Activated CD8-positive, alpha-beta memory T cell treated with anti-CD3 and anti-CD28 coated beads, Interleukin-2, amount 50 U/mL, for 4 hours (primary cell): ENCODE data around the gene FIG4.
"Not testable (repeated sequence)": the region's sequence is repeated elsewhere in the genome, so short reads cannot be mapped to it uniquely, and the experiment has no call there.

ENCODE experiments used
- DNase-seq: peaks from one replicate; pipeline ENCODE4 v3.0.0-alpha.2; 2020

Gene FIG4

GRCh38 chr6:109690737-109691621 lies at the start of gene FIG4, which contains the start of gene AK9:
FIG4 (plus strand) TSS chr6:109691296; CDS start chr6:109691436, 140 bp downstream.
AK9 (minus strand) TSS chr6:109691202; CDS start chr6:109675745, 15,457 bp downstream.
- peak; percentile 91 for DNase-seq

- DNase-seq, result no peak
Measured at GRCh38 chr6:109644131-109644530, 47.0 kb upstream of the FIG4 start.

- DNase-seq, result no peak
Measured at GRCh38 chr6:109653264-109653663, 37.8 kb upstream of the FIG4 start.

GRCh38 chr6:109655761-109656262 lies 35.3 kb upstream of the FIG4 start:
- DNase-seq, result no peak

GRCh38 chr6:109660526-109661320 lies 30.4 kb upstream of the FIG4 start:
- no peak for DNase-seq

- no peak for DNase-seq
Measured at GRCh38 chr6:109662192-109662591, 28.9 kb upstream of the FIG4 start.

- no peak for DNase-seq
Measured at GRCh38 chr6:109669811-109670210, 21.3 kb upstream of the FIG4 start.

GRCh38 chr6:109671733-109672132 lies 19.4 kb upstream of the FIG4 start:
- DNase-seq, result no peak

GRCh38 chr6:109672175-109672574 lies 18.9 kb upstream of the FIG4 start:
- DNase-seq, result no peak

- DNase-seq, result no peak
Measured at GRCh38 chr6:109672839-109673238, 18.3 kb upstream of the FIG4 start.

GRCh38 chr6:109676724-109677123 lies 14.4 kb upstream of the FIG4 start:
- no peak for DNase-seq

- DNase-seq, result no peak
Measured at GRCh38 chr6:109678240-109678639, 12.9 kb upstream of the FIG4 start.

- not testable (repeated sequence) for DNase-seq
Measured at GRCh38 chr6:109678661-109679505, 12.2 kb upstream of the FIG4 start.

GRCh38 chr6:109686566-109687265 lies 4.4 kb upstream of the FIG4 start:
- DNase-seq, result no peak

- DNase-seq, result no peak
Measured at GRCh38 chr6:109687271-109687761, 3.8 kb upstream of the FIG4 start.

GRCh38 chr6:109690373-109690736 lies 741 bp upstream of the FIG4 start:
- peak; percentile 72 for DNase-seq

GRCh38 chr6:109693111-109693510 lies 2.0 kb downstream of the FIG4 start:
- DNase-seq, result no peak

- DNase-seq, result no peak
Measured at GRCh38 chr6:109695468-109695867, 4.4 kb downstream of the FIG4 start.

GRCh38 chr6:109696355-109696754 lies 5.3 kb downstream of the FIG4 start:
- no peak for DNase-seq

GRCh38 chr6:109701221-109701620 lies 10.1 kb downstream of the FIG4 start:
- no peak for DNase-seq

- no peak for DNase-seq
Measured at GRCh38 chr6:109701774-109702173, 10.7 kb downstream of the FIG4 start.

GRCh38 chr6:109702791-109703190 lies 11.7 kb downstream of the FIG4 start:
- no peak for DNase-seq
